ENCODE data around the gene TEX11. TPM values are rescaled to one million over a fixed set of nuclear protein-coding genes. Genes with fewer than 3 reads are reported as not detected.
"Not testable (repeated sequence)": the region's sequence is repeated elsewhere in the genome, so short reads cannot be mapped to it uniquely, and the experiment has no call there.

TEX11 gene
- total and polyA plus RNA-seq, 2 of the 13 experiments (the other 11 are each of a cell fraction or from before 2014, with no cell fraction given) = not detected

DNA sequence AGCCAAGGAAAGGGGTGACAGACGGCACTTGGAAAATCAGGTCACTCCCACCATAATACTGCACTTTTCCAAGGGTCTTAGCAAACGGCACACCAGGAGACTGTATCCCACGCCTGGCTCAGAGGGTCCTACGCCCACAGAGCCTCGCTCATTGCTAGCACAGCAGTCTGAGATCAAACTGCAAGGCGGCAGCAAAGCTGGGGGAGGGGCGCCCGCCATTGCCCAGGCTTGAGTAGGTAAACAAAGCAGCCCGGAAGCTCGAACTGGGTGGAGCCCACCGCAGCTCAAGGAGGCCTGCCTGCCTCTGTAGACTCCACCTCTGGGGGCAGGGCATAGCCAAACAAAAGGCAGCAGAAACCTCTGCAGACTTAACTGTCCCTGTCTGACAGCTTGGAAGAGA lies 247.4 kb downstream of the TEX11 start:
- FAIRE-seq; DNase-seq (ENCODE audit: low spot score); H3K79me2 ChIP-seq (ENCODE audit: insufficient read depth, low read length); BruUV-seq (replicated peaks); H3K27ac ChIP-seq (ENCODE audit: extremely low read length, insufficient read depth, low read length); H3K27me3 ChIP-seq (ENCODE audit: control insufficient read depth in 1 of 2, insufficient read depth in 2 of 2, low read length in 2 of 2); ATAC-seq; POLR2A ChIA-PET; H3K4me1 ChIP-seq (ENCODE audit: insufficient read depth, low read length); H3K4me3 ChIP-seq (replicated peaks in 1 of 3; ENCODE audit: insufficient read depth in 1 of 3, low read depth in 2 of 3, low read length in 3 of 3); H4K20me1 ChIP-seq (ENCODE audit: insufficient read depth, low read length); H3K9ac ChIP-seq (ENCODE audit: insufficient read depth, low read depth, low read length); H2AFZ ChIP-seq (ENCODE audit: low read length); CTCF ChIA-PET (ENCODE audit: low intra/inter-chr PET ratio, low total read pairs); H3K36me3 ChIP-seq (replicated peaks in 1 of 2; ENCODE audit: control insufficient read depth in 1 of 2, insufficient read depth in 2 of 2, low read length in 2 of 2); H3K9me3 ChIP-seq (ENCODE audit: low read length); TF ChIP-seq FOXA1 (IDR thresholded peaks at IDR 0.05): not testable (repeated sequence)
- in situ Hi-C loops (cut with HindIII; ENCODE audit: extremely low pct_ligation_motif_present, low pct_unique_long_range_greater_than_20kb) = loop anchor here (10.0 kb wide), 1 partner anchor 206 kb away; no protein-coding TSS in a partner anchor
- WGBS (ENCODE audit: low lambda C conversion rate) = 40% methylated on average over 1 of the region's 11 CpGs
- intact Hi-C loops (cut with micrococcal nuclease; ENCODE audit: unreplicated experiment) = loop anchor here (10.0 kb wide), 1 partner anchor 236 kb away; the partner anchor contains the start of gene GDPD2
- peak; percentile 22; the same call in 1 of the 2 replicates for TF ChIP-seq GABPB1 (CRISPR knock-in tag; IDR thresholded peaks at IDR 0.05)
- TF ChIP-seq, protein P1, sequence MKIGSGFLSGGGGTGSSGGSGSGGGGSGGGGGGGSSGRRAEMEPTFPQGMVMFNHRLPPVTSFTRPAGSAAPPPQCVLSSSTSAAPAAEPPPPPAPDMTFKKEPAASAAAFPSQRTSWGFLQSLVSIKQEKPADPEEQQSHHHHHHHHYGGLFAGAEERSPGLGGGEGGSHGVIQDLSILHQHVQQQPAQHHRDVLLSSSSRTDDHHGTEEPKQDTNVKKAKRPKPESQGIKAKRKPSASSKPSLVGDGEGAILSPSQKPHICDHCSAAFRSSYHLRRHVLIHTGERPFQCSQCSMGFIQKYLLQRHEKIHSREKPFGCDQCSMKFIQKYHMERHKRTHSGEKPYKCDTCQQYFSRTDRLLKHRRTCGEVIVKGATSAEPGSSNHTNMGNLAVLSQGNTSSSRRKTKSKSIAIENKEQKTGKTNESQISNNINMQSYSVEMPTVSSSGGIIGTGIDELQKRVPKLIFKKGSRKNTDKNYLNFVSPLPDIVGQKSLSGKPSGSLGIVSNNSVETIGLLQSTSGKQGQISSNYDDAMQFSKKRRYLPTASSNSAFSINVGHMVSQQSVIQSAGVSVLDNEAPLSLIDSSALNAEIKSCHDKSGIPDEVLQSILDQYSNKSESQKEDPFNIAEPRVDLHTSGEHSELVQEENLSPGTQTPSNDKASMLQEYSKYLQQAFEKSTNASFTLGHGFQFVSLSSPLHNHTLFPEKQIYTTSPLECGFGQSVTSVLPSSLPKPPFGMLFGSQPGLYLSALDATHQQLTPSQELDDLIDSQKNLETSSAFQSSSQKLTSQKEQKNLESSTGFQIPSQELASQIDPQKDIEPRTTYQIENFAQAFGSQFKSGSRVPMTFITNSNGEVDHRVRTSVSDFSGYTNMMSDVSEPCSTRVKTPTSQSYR (CRISPR knock-in tag; IDR thresholded peaks at IDR 0.05; ENCODE audit: borderline replicate concordance) = peak; percentile 84; the same call in 1 of the 2 replicates
- TF ChIP-seq FOXA1 (CRISPR knock-in tag; IDR thresholded peaks at IDR 0.05) = peak; percentile 36; the same call in 1 of the 2 replicates
- H3K4me2 ChIP-seq (ENCODE audit: low read depth, low read length) = peak overlapping the region; percentile 32; the same call in 1 of the 2 replicates

DNA sequence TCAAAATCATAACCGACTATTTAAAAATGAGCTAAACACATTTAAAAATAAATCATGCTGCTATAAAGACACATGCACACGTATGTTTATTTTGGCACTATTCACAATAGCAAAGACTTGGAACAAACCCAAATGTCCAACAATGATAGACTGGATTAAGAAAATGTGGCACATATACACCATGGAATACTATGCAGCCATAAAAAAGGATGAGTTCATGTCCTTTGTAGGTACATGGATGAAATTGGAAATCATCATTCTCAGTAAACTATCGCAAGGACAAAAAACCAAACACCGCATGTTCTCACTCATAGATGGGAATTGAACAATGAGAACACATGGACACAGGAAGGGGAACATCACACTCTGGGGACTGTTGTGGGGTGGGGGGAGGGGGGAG lies 251.0 kb downstream of the TEX11 start:
- CTCF ChIA-PET (ENCODE audit: low intra/inter-chr PET ratio, low total read pairs); H4K20me1 ChIP-seq (ENCODE audit: insufficient read depth, low read length); H3K9ac ChIP-seq (ENCODE audit: insufficient read depth, low read depth, low read length); BruUV-seq (replicated peaks); H3K4me3 ChIP-seq (replicated peaks in 1 of 3; ENCODE audit: insufficient read depth in 1 of 3, low read depth in 2 of 3, low read length in 3 of 3); ATAC-seq; in situ Hi-C loops (cut with HindIII; ENCODE audit: extremely low pct_ligation_motif_present, low pct_unique_long_range_greater_than_20kb); H3K79me2 ChIP-seq (ENCODE audit: insufficient read depth, low read length); H3K4me1 ChIP-seq (ENCODE audit: insufficient read depth, low read length); H3K36me3 ChIP-seq (replicated peaks in 1 of 2; ENCODE audit: control insufficient read depth in 1 of 2, insufficient read depth in 2 of 2, low read length in 2 of 2); intact Hi-C loops (cut with micrococcal nuclease; ENCODE audit: unreplicated experiment); H2AFZ ChIP-seq (ENCODE audit: low read length); H3K27ac ChIP-seq (ENCODE audit: extremely low read length, insufficient read depth, low read length); DNase-seq (ENCODE audit: low spot score); POLR2A ChIA-PET; H3K27me3 ChIP-seq (ENCODE audit: control insufficient read depth in 1 of 2, insufficient read depth in 2 of 2, low read length in 2 of 2); H3K4me2 ChIP-seq (ENCODE audit: low read depth, low read length); H3K9me3 ChIP-seq (ENCODE audit: low read length); FAIRE-seq: not testable (repeated sequence)
- WGBS (ENCODE audit: low lambda C conversion rate) = 71% methylated on average over 4 of the region's 4 CpGs
